HCT116 (cell line): ENCODE measurements around the gene LSS. TPM values are rescaled to one million over a fixed set of nuclear protein-coding genes. Genes with fewer than 3 reads are reported as not detected.

Experiments used
- ATAC-seq: fragments of 200-7000 bp; cut with Tn5 transposase; 2 replicates; pipeline ENCODE4 v1.9.1; 2020; ENCODE audit warnings: mild to moderate bottlenecking, moderate library complexity
- BruUV-seq: library from RNA; stranded (reverse); fragments of 400-500 nt; replicated peaks from 2 replicates; lab custom pipeline; 2021; lab: Mats Ljungman, UMichigan
- CTCF ChIA-PET: fragments of 300-600 bp; sonication (Branson Sonifier 250); formaldehyde crosslinking; loops from one replicate; lab custom pipeline; 2021; ENCODE audit warnings: antibody characterized with exemption; lab: Charles Lee
- POLR2A ChIA-PET: fragments of 300-600, 350-600 bp; sonication (Branson Sonifier 250); formaldehyde crosslinking; loops from one replicate; lab custom pipeline; 2021; ENCODE audit warnings: antibody characterized with exemption; lab: Charles Lee
- RAD21 ChIA-PET, 2 experiments: fragments of 300-600 bp; sonication (Branson Sonifier 250); formaldehyde crosslinking; loops; one replicate each; lab custom pipeline; 2023; ENCODE audit warnings: low total read pairs in 2 of 2; ENCODE audit not compliant: uncharacterized antibody in 2 of 2, unreplicated experiment in 2 of 2, low non-redundant PET in 1 of 2; lab: Charles Lee
- DNase-seq: peaks from one replicate; pipeline ENCODE4 v3.0.0-alpha.2; 2010; ENCODE audit warnings: low read depth, low spot score
- H2AFZ ChIP-seq: fragments of 200-600 bp; shearing (Covaris generic), sonication (generic); 2 replicates; pipeline ENCODE4 v1.6.1; 2017; ENCODE audit warnings: low read depth, mixed run types, mixed read lengths, antibody characterized with exemption, low read length; ENCODE audit not compliant: poor library complexity, severe bottlenecking
- H3K27ac ChIP-seq: 2 replicates; pipeline ENCODE4 v1.5.1; 2012; ENCODE audit warnings: low read depth, low read length
- H3K27me3 ChIP-seq: fragments of 200-600 bp; sonication (generic); 2 replicates; pipeline ENCODE4 v1.6.1; 2016; ENCODE audit warnings: mixed run types, low read length, mixed read lengths; ENCODE audit not compliant: insufficient read depth
- H3K36me3 ChIP-seq, 2 experiments: fragments of 200-500 bp in 1 of 2; fragments of 200-600 bp in 1 of 2; sonication (Bioruptor generic) in 1 of 2; sonication (generic) in 1 of 2; 2 replicates each; pipeline versions ENCODE4 v1.5.1 to v1.6.1; 2014 to 2016; ENCODE audit warnings: low read length in 2 of 2, inconsistent platforms in 1 of 2, mixed read lengths in 1 of 2, mixed run types in 1 of 2; ENCODE audit not compliant: insufficient read depth in 2 of 2, control insufficient read depth in 1 of 2
- H3K4me1 ChIP-seq, 2 experiments: fragments of 200-600 bp in 1 of 2; sonication (generic) in 1 of 2; 2 replicates each; pipeline versions ENCODE4 v1.5.1 to v1.6.1; 2012 to 2017; ENCODE audit warnings: low read length in 2 of 2, inconsistent platforms in 1 of 2, mild to moderate bottlenecking in 1 of 2, mixed read lengths in 1 of 2, mixed run types in 1 of 2, moderate library complexity in 1 of 2; ENCODE audit not compliant: insufficient read depth in 2 of 2, control insufficient read depth in 1 of 2
- H3K4me2 ChIP-seq: fragments of 200-600 bp; sonication (generic); 2 replicates; pipeline ENCODE4 v1.6.1; 2017; ENCODE audit warnings: mixed run types, low read length, mixed read lengths
- H3K4me3 ChIP-seq, 2 experiments: fragments of 200-600 bp in 1 of 2; sonication (generic) in 1 of 2; replicated peaks in 1 of 2; 2 replicates each; pipeline ENCODE4 v1.5.1; 2011 to 2016; ENCODE audit warnings: low read length in 2 of 2, control low read depth in 1 of 2, low read depth in 1 of 2, mild to moderate bottlenecking in 1 of 2, mixed read lengths in 1 of 2, mixed run types in 1 of 2
- H3K79me2 ChIP-seq: fragments of 200-600 bp; sonication (generic); 2 replicates; pipeline ENCODE4 v1.6.1; 2017; ENCODE audit warnings: mild to moderate bottlenecking, mixed run types, low read length, moderate library complexity, mixed read lengths; ENCODE audit not compliant: insufficient read depth
- H3K9ac ChIP-seq: fragments of 200-600 bp; sonication (generic); 2 replicates; pipeline ENCODE4 v1.6.1; 2016; ENCODE audit warnings: low read length, mixed read lengths
- H3K9me2 ChIP-seq: fragments of 200-600 bp; sonication (generic), shearing (Covaris generic); 2 replicates; pipeline ENCODE4 v1.6.1; 2017; ENCODE audit warnings: mixed run types, mild to moderate bottlenecking, moderate library complexity; ENCODE audit not compliant: insufficient read depth
- H3K9me3 ChIP-seq, 2 experiments: fragments of 200-500 bp in 1 of 2; fragments of 200-600 bp in 1 of 2; sonication (Bioruptor generic) in 1 of 2; sonication (generic) in 1 of 2; 2 replicates each; pipeline ENCODE4 v1.6.1; 2014 to 2017; ENCODE audit warnings: low read length in 2 of 2, mixed read lengths in 2 of 2, inconsistent platforms in 1 of 2, low read depth in 1 of 2, mild to moderate bottlenecking in 1 of 2, mixed run types in 1 of 2, moderate library complexity in 1 of 2; ENCODE audit not compliant: control insufficient read depth in 1 of 2, insufficient read depth in 1 of 2
- H4K20me1 ChIP-seq: fragments of 200-600 bp; sonication (generic), shearing (Covaris generic); 2 replicates; pipeline ENCODE4 v1.6.1; 2017; ENCODE audit warnings: mixed run types, mild to moderate bottlenecking, moderate library complexity; ENCODE audit not compliant: insufficient read depth
- ATF3 ChIP-seq: IDR thresholded peaks from 2 replicates; pipeline ENCODE4 v1.6.1; 2012
- CBX3 ChIP-seq: IDR thresholded peaks from 2 replicates; pipeline ENCODE4 v1.6.1; 2012; ENCODE audit warnings: low read depth
- CEBPB ChIP-seq: IDR thresholded peaks from 2 replicates; pipeline ENCODE4 v1.6.1; 2012; ENCODE audit warnings: low read depth
- CTCF ChIP-seq, 3 experiments: fragments of 200-600 bp in 1 of 3; sonication (generic) in 1 of 3; IDR thresholded peaks in 2 of 3; conservative IDR thresholded peaks in 1 of 3; 2 replicates each; pipeline ENCODE4 v1.5.1; 2012 to 2017; ENCODE audit warnings: low read depth in 2 of 3, low read length in 2 of 3, antibody characterized with exemption in 1 of 3, borderline replicate concordance in 1 of 3, control low read depth in 1 of 3, mild to moderate bottlenecking in 1 of 3, mixed read lengths in 1 of 3, mixed run types in 1 of 3, moderate library complexity in 1 of 3; ENCODE audit not compliant: insufficient read depth in 1 of 3
- EGR1 ChIP-seq: IDR thresholded peaks from 2 replicates; pipeline ENCODE4 v1.6.1; 2012; ENCODE audit warnings: low read depth
- ELF1 ChIP-seq: IDR thresholded peaks from 2 replicates; pipeline ENCODE4 v1.6.1; 2012; ENCODE audit warnings: low read depth, borderline replicate concordance
- EZH2 ChIP-seq: fragments of 200-600 bp; sonication (generic); IDR thresholded peaks from 2 replicates; pipeline ENCODE4 v1.6.1; 2017; ENCODE audit warnings: antibody characterized with exemption, mixed run types
- EZH2phosphoT487 ChIP-seq: fragments of 200-600 bp; IDR thresholded peaks from 2 replicates; pipeline ENCODE4 v1.6.1; 2018; ENCODE audit warnings: antibody characterized with exemption, borderline replicate concordance
- FOSL1 ChIP-seq: IDR thresholded peaks from 2 replicates; pipeline ENCODE4 v1.6.1; 2012; ENCODE audit warnings: low read depth
- JUND ChIP-seq: IDR thresholded peaks from 2 replicates; pipeline ENCODE4 v1.6.1; 2012
- MAX ChIP-seq: IDR thresholded peaks from 2 replicates; pipeline ENCODE4 v1.6.1; 2012
- POLR2A ChIP-seq: IDR thresholded peaks from 2 replicates; pipeline ENCODE4 v1.7.0; 2011; ENCODE audit warnings: borderline replicate concordance; ENCODE audit not compliant: insufficient read depth, insufficient read length; ENCODE audit errors: extremely low read depth
- POLR2AphosphoS5 ChIP-seq: IDR thresholded peaks from 2 replicates; pipeline ENCODE4 v1.6.1; 2011; ENCODE audit warnings: mild to moderate bottlenecking, low read depth, low read length, moderate library complexity
- RAD21 ChIP-seq: IDR thresholded peaks from 2 replicates; pipeline ENCODE4 v1.6.1; 2012; ENCODE audit warnings: low read depth, mild to moderate bottlenecking
- REST ChIP-seq: IDR thresholded peaks from 2 replicates; pipeline ENCODE4 v1.6.1; 2012; ENCODE audit warnings: low read depth
- SIN3A ChIP-seq: IDR thresholded peaks from 2 replicates; pipeline ENCODE4 v1.6.1; 2012; ENCODE audit warnings: low read depth
- TCF7L2 ChIP-seq: IDR thresholded peaks from 2 replicates; pipeline ENCODE4 v1.7.0; 2011; ENCODE audit warnings: borderline replicate concordance, inconsistent platforms; ENCODE audit not compliant: insufficient read depth, insufficient read length; ENCODE audit errors: extremely low read depth
- YY1 ChIP-seq: IDR thresholded peaks from 2 replicates; pipeline ENCODE4 v1.6.1; 2011; ENCODE audit warnings: low read length, low read depth, moderate library complexity, mild to moderate bottlenecking; ENCODE audit not compliant: insufficient replicate concordance; ENCODE audit errors: extremely low read depth
- ZBTB33 ChIP-seq: IDR thresholded peaks from 2 replicates; pipeline ENCODE4 v1.6.1; 2011; ENCODE audit warnings: mild to moderate bottlenecking, low read length, moderate library complexity; ENCODE audit not compliant: insufficient replicate concordance; ENCODE audit errors: extremely low read depth
- ZNF274 ChIP-seq: fragments of 200-500 bp; sonication (Bioruptor generic); IDR thresholded peaks from 2 replicates; pipeline ENCODE4 v1.6.1; 2014; ENCODE audit warnings: mild to moderate bottlenecking, low read depth, low read length, inconsistent platforms
- intact Hi-C: fragments of 100-400 bp; cut with micrococcal nuclease; formaldehyde crosslinking; loops from 2 replicates; pipeline ENCODE4 v1.10.0; 2022
- total RNA-seq: library from RNA; stranded (reverse); gene quantifications from one replicate; pipeline ENCODE4 v1.2.1, GENCODE V29; 2021; ENCODE audit not compliant: unreplicated experiment

Gene LSS
- total RNA-seq, 1 experiment from 2014 or later = 44.7 TPM

- TF ChIP-seq REST (no peak), CEBPB (no peak), POLR2A (no peak), ELF1 (no peak), EZH2 (no peak), CTCF (IDR thresholded peaks at IDR 0.05 in 2 of 3, conservative IDR thresholded peaks at IDR 0.05 in 1 of 3; ENCODE audit: borderline replicate concordance in 1 of 3, insufficient read depth in 1 of 3, low read depth in 2 of 3, low read length in 2 of 3) (no peak), ZBTB33 (no peak), TCF7L2 (no peak), FOSL1 (no peak), ATF3 (no peak), EGR1 (no peak), ZNF274 (no peak), EZH2phosphoT487 (no peak), YY1 (no peak), SIN3A (no peak), CBX3 (no peak), RAD21 (no peak), MAX (no peak), POLR2AphosphoS5 (no peak), JUND (no peak)
- no peak overlapping the region for H3K9ac ChIP-seq
- no peak overlapping the region for H3K4me3 ChIP-seq
- ATAC-seq (no peak), DNase-seq (no peak)
- no peaks in the 10 kb centered on the region for H3K4me1 ChIP-seq
- intact Hi-C loops = no loop called here
- H3K27ac ChIP-seq = no peak overlapping the region
- H4K20me1 ChIP-seq = no peaks in the 10 kb centered on the region
- ChIA-PET POLR2A (no interaction called here), CTCF (no interaction called here), RAD21 (no interaction called here)
- BruUV-seq = no TSS peak
- H3K9me2 ChIP-seq = no peaks in the 10 kb centered on the region
- no peaks in the 10 kb centered on the region for H3K79me2 ChIP-seq
- no peaks in the 10 kb centered on the region for H3K27me3 ChIP-seq
- peaks cover 0 to 5% of the 10 kb centered on the region in 2 experiments; a peak in 1 of 4 replicates for H3K9me3 ChIP-seq
- no peak overlapping the region for H3K4me2 ChIP-seq
- H2AFZ ChIP-seq = no peak overlapping the region
- H3K36me3 ChIP-seq = no peaks in the 10 kb centered on the region
Measured at GRCh38 chr21:46181436-46181835, 47.1 kb downstream of the LSS start.
